Activated T-helper 1 cell treated with anti-CD3 and anti-CD28 coated beads, Interleukin-2, amount 50 U/mL, for 16 hours (primary cell): ENCODE data around the gene MYADML2.
A peak's percentile ranks its signal among the peaks of the same experiment; 100 is the strongest.

ENCODE experiments used
- DNase-seq, 2 donors: peaks; one replicate each; pipeline ENCODE4 v3.0.0-alpha.2; 2020; ENCODE audit warnings: low read depth in 1 of 2, low spot score in 1 of 2

The MYADML2 gene

DNA sequence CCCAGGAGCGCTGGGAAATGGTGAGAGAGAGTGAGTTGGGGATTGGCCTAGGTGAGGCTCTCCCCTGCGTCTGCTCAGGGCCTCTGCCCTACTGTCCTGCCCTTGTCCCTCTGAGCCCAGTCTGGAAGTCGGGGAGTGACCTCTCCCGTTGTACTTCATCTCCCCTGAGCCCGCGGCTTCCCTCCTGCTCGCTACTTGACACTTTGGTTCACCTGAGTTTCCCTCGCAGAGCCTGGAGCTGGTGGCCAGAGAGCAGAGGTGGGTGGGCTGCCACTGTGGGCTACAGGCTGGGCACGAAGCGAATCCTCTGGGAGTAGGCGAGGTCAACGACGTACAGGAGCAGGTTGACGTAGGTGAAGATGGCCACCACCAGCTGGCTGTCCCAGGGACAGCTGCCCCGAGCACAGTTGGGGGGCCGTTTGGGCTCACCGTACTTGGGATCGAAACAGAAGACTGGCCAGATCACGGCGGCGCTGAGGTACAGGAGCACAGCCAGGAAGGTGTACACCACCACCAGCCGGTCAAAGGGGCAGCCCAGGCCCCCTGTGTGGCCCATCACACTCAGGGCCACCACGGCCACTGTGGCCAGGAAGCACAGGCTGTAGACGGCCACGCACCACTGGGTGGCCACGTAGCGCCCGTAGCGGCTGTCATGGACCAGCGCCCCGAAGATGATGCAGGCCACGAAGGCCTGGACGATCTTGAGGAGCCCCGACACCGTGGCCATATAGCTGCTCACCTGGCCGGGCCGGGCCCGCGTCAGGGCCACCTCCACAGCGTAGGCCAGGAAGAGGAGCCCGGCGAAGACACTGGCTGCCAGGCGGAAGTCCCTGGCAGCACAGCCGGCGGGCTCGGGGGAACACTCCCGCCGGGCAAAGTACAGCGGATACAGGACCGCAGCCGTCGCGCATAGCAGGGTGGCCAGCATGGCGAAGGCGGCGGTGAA lies 6.2 kb downstream of the MYADML2 start:
- DNase-seq = no peak

DNA sequence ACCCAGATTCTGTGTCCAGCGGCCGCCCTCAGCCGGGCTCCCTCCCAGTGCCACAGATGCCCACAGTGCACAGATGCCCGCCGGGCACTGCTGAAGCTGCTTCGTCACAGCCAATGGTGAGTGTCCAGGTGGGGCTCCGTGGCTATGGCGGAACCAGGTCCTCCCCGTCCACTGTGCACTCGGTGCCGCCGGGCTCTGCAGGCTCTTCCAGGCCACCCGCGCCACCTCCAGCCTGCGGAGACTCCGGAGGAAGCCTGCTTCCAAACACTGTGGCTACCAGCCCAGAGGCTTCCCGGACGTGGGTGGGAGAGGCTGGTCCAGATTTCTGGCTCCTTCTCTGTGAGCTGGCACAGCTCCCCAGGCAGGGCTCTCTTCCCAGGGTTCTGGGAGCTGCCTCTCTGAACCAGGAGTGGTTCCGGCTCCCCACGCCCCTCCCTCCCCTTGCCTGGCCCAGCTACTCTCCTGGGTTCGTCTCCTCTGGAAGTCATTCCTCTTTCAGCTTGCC lies 7.1 kb downstream of the MYADML2 start:
- DNase-seq = no peak

GRCh38 chr17:81939218-81939617 lies 7.8 kb downstream of the MYADML2 start:
- DNase-seq = no peak

- DNase-seq = no peak
These were observed 11.3 kb downstream of the MYADML2 start for GRCh38 chr17:81935709-81936084.

DNA sequence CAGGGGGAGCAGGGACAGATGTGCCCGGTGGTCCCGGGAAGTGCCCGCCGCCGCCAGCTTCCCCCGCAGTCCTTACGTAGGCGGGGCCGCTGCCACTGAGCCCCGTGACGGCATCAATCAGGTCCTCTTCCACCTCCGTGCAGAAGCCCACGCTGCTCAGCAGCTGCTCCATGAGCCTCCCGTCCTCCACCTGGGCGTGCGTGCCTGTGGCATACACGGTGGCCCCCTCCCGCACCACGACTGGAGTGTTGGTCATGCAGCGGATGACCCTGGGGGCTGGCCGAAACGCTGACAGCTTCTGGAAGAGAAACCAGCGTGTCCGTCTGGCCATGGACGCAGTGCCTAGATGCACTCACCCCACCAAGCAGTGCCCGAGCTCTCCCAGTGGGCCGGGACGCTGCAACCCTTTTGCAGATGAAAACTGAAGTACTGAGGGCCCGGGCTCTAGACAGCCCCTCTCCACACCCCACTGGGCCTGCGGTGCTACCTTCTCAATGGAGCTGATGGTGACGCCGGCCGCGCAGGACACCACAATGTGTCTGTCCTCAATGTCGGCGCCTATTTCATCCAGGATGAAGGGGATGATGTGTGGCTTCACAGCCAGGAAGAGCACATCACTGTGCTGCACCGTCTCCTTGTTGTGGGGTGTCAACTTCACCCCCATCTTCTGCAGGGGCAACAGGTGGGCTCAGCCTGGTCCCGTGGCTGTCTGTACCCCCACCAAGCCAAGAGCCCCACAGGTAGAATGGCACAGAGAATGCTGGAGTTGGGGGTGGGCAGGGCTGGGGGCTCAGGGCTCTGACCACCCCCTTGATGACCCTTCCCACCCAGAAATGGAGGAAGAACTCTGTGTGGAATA lies 12.0 kb downstream of the MYADML2 start:
- DNase-seq = no peak

DNA sequence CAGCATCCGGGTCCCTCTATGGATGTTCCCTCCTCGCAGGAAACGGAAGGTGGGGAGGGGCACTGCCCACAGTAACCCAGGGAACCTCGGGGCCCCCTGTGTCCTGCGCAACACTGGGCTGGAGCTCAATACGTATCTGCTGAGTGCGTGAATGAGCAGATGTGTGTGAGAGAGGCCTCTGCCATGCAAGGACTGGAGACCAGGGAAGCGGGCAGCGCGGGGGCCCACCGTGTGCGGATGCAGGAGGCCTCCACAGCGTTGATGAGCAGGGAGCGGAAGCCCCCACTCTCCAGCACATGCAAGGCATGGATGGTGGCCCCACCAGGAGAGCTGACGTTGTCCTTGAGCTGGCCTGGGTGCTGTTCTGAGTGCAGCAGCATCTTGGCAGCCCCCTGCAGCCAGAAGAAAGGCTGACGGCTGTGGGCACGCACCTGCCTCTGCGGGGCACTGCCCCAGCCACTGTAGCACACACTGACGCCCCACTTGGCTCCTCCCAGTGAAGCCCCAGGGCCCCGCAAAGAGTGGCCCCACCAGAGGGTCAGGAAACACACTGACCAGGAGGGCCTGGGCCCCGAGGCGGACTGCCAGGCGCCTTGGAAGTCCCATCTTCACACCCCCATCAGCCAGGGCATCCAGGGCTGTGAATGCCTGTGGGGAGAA lies 12.8 kb downstream of the MYADML2 start:
- no peak for DNase-seq

DNA sequence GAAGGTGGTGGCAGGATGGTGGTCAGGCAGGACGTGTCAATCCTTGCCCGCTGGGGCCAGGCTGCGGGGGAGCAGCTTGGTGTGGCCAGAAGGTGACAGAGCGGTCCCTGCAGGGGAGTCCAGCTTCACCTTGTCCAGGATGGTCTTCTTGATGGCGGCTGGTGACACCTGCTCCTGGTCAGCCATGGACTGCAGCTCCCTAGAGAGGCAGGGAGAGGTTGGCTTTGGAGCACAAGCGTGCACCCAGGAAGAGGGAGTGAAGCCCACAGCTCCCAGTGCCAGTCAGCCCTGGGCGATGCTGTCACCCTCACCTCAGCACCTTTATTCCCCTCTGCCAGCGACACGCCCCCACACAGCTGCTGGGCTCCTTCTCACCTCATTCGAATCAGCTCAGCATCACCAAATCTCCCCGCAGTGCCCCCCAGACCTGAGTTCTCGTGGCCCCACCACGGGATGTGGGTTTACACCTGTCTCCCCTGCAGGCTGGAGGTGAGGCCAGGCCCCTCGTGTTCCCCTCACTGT lies 13.8 kb downstream of the MYADML2 start:
- no peak for DNase-seq

DNA sequence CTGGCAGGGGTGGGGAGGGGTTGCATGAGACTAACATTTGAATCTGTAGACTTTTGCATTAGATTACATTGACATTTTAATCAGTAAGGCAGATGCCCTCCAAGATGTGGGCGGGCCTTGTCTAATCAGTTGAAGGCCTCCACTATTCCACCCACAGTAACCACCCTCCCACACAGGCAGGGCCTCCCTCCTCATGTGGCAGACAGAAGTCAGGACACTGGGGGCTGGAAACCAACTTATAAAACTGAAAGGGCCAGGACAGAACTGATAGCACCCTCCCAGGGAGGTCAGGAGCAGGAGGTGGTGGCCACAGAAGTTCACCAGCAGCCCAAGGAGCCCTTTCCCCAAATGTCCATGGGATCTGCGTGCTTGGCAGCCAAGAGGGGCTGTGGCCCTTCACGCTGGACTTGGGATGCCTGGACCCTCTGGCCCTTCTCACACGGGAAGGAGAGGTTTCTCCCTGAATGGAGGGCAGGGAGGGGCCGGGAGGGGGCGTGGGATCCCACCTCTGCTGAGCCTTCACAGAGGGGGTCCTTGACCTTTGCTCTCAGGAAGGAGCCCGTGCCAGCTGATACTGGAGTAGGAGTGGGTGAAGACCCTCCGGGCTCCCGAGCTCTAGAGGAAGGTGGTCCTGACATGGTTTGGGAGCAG lies 14.6 kb downstream of the MYADML2 start:
- DNase-seq = no peak

DNA sequence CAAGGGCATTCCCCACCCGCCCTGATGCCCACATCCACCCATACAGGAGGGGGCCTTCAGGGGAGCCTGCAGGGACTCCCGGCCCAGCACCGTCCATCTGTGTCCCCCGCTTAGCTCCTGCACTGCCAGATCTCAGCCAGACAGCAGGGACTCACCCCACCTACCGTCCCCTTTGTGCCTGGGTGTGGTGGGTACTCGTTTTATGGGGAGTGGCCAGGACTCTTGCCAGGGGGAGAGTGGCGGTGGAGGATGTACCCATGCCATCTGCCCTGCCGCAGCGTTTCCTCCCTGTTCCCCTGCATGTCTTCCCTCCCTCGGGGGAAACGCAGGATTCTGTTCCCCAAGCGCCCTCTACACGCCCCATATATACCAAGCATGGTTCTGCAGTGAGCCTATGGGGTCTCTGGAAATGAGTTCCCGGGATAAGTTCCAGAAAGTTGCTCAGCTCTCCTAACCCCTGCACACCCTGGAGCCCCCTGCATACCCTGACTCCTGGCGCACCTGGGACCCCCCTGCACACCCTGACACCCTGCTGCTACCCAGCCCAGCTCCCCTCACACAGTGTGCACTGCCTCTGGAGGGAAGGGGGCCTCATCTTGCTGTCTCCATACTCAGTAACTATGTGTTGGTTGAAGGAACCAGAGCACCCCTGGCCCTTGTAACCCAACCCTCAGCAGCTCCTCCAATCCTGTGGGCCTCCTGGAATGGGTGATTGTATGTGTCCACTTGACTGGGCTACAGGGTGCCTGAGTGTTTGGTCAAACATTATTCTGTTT lies 15.3 kb downstream of the MYADML2 start:
- no peak for DNase-seq

DNA sequence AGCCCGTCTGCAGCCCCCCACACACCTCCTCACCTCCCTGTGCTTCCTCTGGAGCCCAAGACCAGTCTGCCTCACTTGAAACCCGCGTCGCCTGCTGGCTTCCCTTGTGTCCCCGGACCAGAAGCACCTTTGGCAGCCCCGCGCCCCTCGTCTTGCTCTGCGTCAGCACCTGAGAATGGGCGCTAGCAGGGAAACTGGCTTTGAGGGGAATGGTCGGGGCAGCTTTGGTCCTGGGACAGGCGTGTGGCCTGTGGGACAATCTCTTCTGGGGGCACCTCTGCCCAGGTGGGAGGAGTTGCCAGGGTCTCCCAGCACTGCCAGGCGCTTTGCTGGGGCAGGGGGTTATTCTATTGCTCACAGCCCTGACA lies 15.9 kb downstream of the MYADML2 start:
- DNase-seq = no peak

DNA sequence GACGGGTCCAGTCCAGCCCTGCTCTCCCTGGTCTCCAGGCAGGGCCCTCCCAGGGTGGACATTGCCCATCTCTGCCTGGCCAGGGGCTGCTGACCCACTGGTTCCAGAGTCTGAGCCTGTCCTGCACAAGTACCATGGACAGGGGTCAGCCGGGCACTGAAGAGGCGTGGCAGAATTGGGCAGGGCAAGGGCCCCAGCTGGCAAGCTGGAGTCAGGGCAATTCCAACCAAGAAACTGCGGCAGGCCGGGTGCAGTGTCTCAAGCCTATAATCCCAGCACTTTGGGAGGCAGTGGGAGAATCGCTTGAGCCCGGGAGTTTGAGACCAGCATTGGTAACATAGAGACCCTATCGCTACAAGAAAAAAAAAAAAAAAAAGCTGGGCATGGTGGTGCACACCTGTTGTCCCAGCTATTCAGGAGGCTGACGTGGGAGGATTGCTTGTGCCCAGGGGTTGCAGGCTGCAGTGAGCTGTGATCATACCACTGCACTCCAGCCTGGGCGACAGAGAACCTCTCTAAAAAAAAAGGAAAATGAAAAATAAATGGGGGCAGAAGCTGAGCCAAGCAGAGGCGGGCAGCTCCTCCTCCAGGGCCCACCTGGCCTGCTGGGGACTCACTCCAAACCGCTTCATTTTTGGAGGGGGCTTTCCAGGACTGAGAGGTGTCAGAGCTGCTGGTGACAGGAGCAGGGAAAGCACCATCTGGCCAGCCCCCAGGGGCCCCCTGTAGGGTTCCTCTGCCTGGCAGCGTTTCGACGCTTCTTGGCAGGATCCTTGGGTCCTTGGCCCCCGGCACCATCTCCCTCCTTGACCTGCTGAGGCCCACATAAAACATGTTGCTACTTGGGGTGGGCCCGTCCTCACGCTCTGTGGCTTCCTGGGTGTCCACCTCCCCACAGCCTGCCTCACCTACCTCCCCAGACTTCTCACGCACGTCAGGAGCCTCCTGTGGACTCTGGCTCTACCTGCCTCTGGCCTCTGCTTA lies 16.6 kb downstream of the MYADML2 start:
- DNase-seq = no peak

- DNase-seq = no peak
These were observed 17.5 kb downstream of the MYADML2 start for GRCh38 chr17:81929253-81930141.

DNA sequence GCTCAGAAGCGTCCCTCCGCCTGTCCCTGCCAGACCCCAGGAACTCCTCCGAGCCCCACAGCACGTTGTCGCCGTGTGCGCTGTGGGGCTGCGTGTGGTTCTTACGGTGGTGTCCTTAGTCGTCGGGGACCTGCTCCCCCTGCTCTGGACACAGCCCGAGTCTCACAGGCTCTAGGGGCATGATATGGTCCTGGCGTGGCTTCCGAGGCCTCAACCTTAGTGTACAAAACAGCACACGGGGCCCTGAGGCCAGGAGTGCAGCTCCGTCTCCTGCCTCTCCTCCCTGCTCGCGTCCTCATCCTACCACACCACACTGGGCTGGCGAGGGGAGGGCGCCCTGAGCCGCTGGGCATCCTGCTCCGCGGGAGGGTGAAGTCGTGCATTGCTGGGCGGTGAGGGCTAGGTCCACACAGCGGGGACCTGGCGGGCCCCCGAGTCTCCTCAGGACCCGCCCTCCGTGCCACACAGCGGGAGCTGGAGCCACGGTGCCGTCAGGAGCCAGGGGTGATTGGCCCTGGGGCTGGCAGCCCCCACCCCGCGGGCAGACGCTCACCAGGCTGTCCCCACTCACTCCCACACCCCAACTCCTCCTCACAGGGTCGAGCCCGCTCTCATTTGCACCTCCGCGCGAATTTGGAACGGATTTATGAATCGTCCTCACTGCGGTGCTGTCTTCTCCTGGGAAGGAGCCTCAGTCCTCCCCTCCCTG lies 18.3 kb downstream of the MYADML2 start:
- no peak for DNase-seq

DNA sequence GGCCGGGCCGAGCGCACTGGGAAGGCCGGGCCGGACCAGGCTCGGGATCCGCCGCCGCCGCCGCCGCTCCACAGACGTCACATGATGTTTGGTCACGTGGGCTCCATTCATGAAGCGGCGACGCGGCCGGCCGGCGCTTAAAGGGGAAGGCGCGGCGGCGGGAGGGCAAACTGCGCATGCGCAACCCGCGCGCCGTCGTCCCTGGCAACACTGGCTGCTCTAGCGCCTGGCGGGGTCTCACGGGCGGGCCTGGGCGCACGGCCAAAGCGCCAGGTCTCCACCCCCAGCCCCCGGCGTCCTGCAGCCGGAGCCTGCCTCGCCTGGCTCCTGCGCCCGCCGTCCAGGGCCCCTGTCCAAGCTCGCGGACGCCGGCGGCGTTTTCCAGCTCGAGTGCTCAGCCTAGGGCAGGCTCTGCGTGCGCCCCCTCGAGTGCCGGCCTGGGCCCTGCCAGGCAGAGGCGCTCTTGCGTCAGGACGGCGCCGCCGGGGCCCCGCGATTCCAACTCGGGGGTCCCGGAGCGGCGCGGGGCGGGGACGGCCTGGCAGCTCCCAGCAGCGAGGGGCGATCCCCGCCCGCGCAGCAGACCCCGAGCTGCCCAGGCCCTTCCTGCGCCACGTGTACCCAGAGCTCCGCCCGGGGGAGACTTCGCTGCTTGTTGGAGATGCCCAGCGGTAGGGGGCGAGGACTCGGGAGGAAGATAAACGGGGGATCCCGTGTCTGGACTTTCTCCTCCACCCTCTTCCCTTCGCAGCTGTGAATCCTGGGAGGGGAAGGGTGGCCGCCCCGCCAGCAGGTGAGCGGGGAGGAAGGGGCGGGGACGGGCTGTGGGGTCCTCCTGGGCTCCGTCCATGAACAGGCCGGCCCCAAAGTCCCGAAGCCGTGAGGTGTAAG lies 19.1 kb downstream of the MYADML2 start, which contains the start of gene MAFG:
Gene MAFG, minus strand, starts transcription at position 83 of the 891 bp plus-strand sequence. CDS start 4,550 bp downstream, outside the sequence.
- DNase-seq = peak; percentile 75 to 87

DNA sequence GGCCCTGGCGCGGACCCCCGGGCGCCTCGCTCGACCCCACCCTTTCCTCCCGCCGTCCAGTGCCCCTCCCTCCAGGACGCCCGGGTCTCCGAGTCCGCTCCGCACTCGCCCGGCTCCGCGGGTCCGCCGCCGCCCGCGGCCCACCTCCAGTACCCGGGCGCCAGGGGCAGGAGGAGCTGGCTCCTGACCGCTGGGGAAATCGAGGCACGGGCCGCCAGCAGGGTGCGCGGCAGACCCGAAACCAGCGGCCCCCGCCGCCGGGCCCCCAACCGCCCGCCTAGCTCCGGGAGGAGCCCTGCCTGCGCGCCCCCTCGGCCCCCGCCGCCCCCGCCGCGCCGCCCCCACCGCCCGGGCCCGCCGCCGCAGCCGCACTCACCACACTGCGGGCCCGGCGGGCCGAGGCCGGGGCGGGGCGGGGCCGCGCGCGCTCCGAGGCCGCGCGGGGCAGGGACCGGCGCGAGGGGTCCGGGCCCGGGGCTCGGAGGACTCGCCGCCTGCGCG lies 19.8 kb downstream of the MYADML2 start:
- DNase-seq = no peak
